ENCODE results near the gene SMARCAL1. TPM values are rescaled to one million over a fixed set of nuclear protein-coding genes. Genes with fewer than 3 reads are reported as not detected.

The SMARCAL1 gene
- total RNA-seq, 2 experiments from 2014 or later = 6.3 TPM

GRCh38 chr2:216389570-216389969 lies 22.7 kb upstream of the SMARCAL1 start:
- H3K36me3 ChIP-seq (ENCODE audit: insufficient read depth, low read length) = no peaks in the 10 kb centered on the region
- Mint-ChIP-seq H3K4me3 (no peak overlapping the region), H3K36me3 (ENCODE audit: low read depth) (no peaks in the 10 kb centered on the region), H3K27me3 (no peaks in the 10 kb centered on the region), H3K4me1 (ENCODE audit: low read depth) (peaks cover 20% of the 10 kb centered on the region), H3K27ac (no peak overlapping the region), H3K9me3 (no peaks in the 10 kb centered on the region)
- no peak overlapping the region for H3K4me3 ChIP-seq (ENCODE audit: low read length)
- ATAC-seq (ENCODE audit: poor library complexity) (no peak), DNase-seq (no peak)
- TF ChIP-seq, protein P1, sequence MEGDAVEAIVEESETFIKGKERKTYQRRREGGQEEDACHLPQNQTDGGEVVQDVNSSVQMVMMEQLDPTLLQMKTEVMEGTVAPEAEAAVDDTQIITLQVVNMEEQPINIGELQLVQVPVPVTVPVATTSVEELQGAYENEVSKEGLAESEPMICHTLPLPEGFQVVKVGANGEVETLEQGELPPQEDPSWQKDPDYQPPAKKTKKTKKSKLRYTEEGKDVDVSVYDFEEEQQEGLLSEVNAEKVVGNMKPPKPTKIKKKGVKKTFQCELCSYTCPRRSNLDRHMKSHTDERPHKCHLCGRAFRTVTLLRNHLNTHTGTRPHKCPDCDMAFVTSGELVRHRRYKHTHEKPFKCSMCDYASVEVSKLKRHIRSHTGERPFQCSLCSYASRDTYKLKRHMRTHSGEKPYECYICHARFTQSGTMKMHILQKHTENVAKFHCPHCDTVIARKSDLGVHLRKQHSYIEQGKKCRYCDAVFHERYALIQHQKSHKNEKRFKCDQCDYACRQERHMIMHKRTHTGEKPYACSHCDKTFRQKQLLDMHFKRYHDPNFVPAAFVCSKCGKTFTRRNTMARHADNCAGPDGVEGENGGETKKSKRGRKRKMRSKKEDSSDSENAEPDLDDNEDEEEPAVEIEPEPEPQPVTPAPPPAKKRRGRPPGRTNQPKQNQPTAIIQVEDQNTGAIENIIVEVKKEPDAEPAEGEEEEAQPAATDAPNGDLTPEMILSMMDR (IDR thresholded peaks at IDR 0.05) = no peak
- intact Hi-C loops (cut with DNase I, micrococcal nuclease) = no loop called here
- POLR2A ChIA-PET = no interaction called here
- peaks cover 11% of the 10 kb centered on the region for H3K4me1 ChIP-seq (ENCODE audit: insufficient read depth, low read length)
- no peak overlapping the region for H3K27ac ChIP-seq (ENCODE audit: low read depth in 1 of 2, low read length in 2 of 2)
- H3K27me3 ChIP-seq (ENCODE audit: control insufficient read depth in 1 of 2, insufficient read depth in 2 of 2, low read length in 2 of 2) = no peaks in the 10 kb centered on the region
- CTCF ChIA-PET = interaction anchor here (0.6 kb wide), 1 partner anchor 14 kb away, joined by 3 read pairs; no protein-coding TSS in a partner anchor
- H3K9me3 ChIP-seq (ENCODE audit: control insufficient read depth in 1 of 2, insufficient read depth in 1 of 2, low read length in 2 of 2) = no peaks in the 10 kb centered on the region

GRCh38 chr2:216391401-216391800 lies 20.9 kb upstream of the SMARCAL1 start:
- H3K9me3 ChIP-seq (ENCODE audit: control insufficient read depth in 1 of 2, insufficient read depth in 1 of 2, low read length in 2 of 2) = no peaks in the 10 kb centered on the region
- CTCF ChIA-PET = no interaction called here

GRCh38 chr2:216392018-216392562 lies 20.2 kb upstream of the SMARCAL1 start:
- Mint-ChIP-seq H3K27ac (no peak overlapping the region), H3K9me3 (no peaks in the 10 kb centered on the region), H3K4me3 (no peak overlapping the region), H3K36me3 (ENCODE audit: low read depth) (no peaks in the 10 kb centered on the region), H3K4me1 (ENCODE audit: low read depth) (peaks cover 26% of the 10 kb centered on the region), H3K27me3 (no peaks in the 10 kb centered on the region)
- Histone ChIP-seq H3K4me3 (ENCODE audit: low read length) (no peak overlapping the region), H3K36me3 (ENCODE audit: insufficient read depth, low read length) (no peaks in the 10 kb centered on the region), H3K27me3 (ENCODE audit: control insufficient read depth in 1 of 2, insufficient read depth in 2 of 2, low read length in 2 of 2) (no peaks in the 10 kb centered on the region), H3K9me3 (ENCODE audit: control insufficient read depth in 1 of 2, insufficient read depth in 1 of 2, low read length in 2 of 2) (no peaks in the 10 kb centered on the region), H3K4me1 (ENCODE audit: insufficient read depth, low read length) (peaks cover 15% of the 10 kb centered on the region), H3K27ac (ENCODE audit: low read depth in 1 of 2, low read length in 2 of 2) (no peak overlapping the region)
- ChIA-PET CTCF (no interaction called here), POLR2A (no interaction called here)
- ATAC-seq (ENCODE audit: poor library complexity) = no peak
- TF ChIP-seq, protein P1 (IDR thresholded peaks at IDR 0.05) = no peak
- DNase-seq = no peak
- intact Hi-C loops (cut with DNase I, micrococcal nuclease) = no loop called here

More at GRCh38 chr2:216391401-216391800, 20.9 kb upstream of the SMARCAL1 start:
- no peak for ATAC-seq (ENCODE audit: poor library complexity)
- Histone ChIP-seq H3K27me3 (ENCODE audit: control insufficient read depth in 1 of 2, insufficient read depth in 2 of 2, low read length in 2 of 2) (no peaks in the 10 kb centered on the region), H3K4me3 (ENCODE audit: low read length) (no peak overlapping the region), H3K4me1 (ENCODE audit: insufficient read depth, low read length) (peaks cover 15% of the 10 kb centered on the region), H3K36me3 (ENCODE audit: insufficient read depth, low read length) (no peaks in the 10 kb centered on the region), H3K27ac (ENCODE audit: low read depth in 1 of 2, low read length in 2 of 2) (no peak overlapping the region)
- intact Hi-C loops (cut with DNase I, micrococcal nuclease) = no loop called here
- no peak overlapping the region for H3K4me3 Mint-ChIP-seq
- POLR2A ChIA-PET = no interaction called here
- H3K36me3 Mint-ChIP-seq (ENCODE audit: low read depth) = no peaks in the 10 kb centered on the region
- no peaks in the 10 kb centered on the region for H3K27me3 Mint-ChIP-seq
- H3K9me3 Mint-ChIP-seq = no peaks in the 10 kb centered on the region
- H3K4me1 Mint-ChIP-seq (ENCODE audit: low read depth) = peaks cover 26% of the 10 kb centered on the region
- TF ChIP-seq, protein P1 (IDR thresholded peaks at IDR 0.05) = no peak
- no peak for DNase-seq
- no peak overlapping the region for H3K27ac Mint-ChIP-seq
